ENCODE data around the gene CNDP1.

CNDP1 gene

DNA sequence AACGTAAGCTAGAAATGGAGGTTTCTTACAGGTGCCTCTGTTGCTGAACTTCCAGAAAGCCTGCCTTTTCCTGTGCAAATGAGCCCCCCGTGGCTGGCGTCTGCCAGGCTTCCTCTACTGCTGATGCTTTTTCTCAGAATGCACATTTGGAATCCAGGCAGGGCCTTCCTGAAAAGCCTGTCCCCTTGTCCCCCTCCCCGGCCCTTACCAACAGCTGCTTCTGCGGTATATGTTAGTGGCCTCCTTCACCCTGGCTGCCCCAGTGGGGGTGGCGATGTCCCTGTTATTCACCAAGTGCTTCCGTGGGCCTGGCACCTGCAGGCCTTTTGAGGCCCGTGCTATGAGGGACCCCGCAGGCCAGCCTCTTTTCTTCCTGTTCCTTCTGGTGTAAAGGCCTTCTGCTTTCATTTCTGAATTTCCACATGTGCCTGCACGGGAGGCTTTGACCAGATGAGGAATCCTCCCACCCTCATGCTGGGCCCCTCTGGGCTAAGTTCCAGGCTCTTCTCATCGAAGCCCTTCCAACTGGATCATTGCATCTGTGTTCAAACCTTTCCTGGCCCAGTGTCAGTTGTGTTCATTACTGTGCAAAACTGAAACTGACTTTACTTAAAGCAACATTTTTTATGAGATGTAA lies 27.7 kb upstream of the CNDP1 start:
- DNase-seq (ENCODE audit: low read depth): no peak

DNA sequence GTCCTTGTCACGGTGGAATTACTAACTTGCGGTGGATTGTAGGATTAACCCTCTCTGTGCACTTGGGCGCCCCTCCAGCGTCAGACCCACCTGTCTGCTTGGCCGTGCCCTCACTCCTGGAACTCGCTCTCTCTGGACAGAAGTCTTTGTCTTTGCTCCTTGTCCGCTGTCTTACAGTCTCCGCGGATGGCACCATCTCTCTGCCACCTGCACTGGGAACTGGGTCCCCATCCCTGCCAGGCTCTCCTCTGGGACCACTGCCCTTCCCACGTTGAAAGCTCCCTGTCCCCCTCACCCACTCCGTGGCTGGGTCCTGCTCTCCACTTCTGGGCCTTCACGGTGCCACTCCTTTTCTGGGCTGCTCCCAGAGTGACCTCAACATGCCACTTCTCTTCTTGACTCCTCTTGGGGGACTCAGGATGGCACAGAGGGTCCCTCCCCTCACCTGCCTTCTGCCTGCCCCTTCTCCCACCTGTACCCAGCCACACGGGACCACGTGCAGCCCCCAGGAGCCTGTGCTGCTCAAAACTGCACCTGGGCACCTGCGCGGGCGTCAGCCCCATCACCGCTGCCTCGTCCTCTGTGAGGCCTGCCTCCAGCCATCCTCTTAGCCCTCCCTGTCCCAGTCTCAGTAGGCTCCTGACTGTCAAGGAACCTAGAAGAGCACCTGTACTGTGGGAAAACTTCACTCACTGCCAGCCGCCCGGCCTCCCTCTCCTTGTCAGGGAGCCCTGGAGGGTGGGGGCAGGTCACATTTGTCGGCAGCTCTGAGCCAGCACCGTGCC lies 27.0 kb upstream of the CNDP1 start:
- DNase-seq (ENCODE audit: low read depth): no peak

DNA sequence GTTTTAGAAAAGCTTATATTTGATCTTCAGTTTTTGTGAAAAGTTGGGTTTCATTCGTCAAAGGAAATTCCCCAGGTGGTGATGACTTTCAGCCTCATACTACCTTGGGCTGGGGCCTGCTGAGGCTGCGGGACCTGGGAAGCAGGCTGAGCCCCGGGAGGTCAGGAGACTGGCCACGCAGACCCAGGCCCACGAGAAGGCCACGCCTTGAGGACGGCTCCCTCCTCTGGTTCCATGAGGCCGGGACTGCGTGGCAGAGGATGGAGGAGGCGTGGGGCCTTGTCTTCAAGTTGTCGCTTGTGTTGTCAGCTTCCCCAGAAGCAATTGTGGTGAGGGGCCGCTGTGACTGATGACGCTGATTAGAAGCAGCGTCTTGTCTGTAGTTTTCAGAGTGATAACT lies 26.4 kb upstream of the CNDP1 start:
- no peak for DNase-seq (ENCODE audit: low read depth)

DNA sequence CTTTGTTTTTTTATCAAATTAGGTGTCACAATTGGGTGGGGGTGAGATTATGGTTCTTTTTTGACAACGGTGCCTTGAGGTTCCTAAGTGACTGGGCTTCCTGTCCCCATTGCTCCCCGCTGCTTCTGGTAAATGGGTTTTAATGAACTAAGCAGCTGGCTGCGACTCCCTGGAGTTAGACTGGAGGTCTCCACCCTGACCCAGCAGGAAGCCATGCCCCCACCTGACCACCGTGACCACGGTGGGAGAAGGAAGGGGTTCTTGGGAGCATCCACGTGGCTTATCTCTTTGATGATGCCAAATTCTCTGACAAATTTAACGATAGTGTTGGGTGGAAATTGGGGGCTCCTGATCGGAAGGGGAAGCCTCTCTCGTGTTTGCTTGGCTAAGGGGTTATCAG lies 25.9 kb upstream of the CNDP1 start:
- DNase-seq (ENCODE audit: low read depth): no peak

DNA sequence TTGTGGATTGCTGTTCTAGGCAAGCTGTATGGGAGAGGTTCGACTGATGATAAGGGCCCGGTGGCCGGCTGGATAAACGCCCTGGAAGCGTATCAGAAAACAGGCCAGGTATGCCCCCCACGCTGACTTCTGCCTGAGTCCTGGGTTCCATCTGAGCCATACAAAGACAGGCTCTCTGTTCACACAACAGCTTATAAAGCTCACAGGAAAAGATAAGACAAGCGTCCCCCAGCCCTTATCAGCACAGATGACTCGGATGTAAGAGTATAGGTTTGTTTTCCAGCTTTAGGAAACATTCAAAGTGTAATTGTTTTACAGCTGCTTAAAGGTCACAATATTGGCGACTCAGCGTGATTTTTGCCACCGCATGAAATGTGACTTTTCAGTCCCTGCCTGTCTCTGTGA lies 25.5 kb upstream of the CNDP1 start:
- no peak for DNase-seq (ENCODE audit: low read depth)

DNA sequence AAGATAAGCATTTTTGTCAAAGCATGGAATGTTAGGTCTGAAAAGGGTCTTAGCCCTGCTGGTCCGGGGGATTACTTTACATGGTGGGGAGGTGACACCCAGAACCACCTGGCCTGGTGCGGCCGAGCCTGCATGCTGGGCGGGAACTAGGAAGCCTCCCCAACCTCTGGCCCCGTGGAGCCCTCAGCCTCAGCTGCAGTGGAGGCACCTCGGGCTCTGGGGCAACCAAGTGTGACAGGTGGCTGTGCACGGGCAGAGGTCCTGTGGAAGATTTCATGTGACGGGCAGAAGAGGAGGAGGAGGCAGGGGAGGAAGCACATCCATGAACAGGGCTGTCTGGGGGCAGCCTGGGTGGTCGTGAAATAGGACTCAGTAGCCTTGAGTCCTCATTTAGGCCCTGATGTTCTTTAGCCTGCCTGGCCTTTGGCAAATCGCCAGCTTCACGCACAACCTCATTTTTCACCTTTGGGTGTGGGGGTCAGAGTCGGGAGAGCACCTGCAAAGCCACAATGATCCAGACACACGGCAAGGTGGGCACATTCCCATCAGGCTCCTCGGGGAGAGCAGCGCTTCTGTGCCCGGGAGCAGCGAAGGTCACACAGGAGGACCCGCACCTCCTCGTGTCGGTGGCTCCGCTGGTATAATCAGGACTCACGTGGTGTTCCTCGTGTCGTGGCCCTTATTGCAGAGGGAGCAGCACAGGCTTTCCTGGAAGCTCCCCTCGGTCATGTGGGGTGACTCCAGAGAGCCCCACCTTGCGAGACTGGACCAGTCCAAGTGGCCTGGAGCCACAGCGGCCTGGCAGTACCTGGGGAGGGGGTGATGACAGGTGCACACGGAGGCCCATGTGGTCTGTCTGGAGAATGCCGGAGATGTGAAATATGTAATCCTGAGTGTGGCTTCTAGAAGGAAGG lies 24.2 kb upstream of the CNDP1 start:
- DNase-seq (ENCODE audit: low read depth): no peak

DNA sequence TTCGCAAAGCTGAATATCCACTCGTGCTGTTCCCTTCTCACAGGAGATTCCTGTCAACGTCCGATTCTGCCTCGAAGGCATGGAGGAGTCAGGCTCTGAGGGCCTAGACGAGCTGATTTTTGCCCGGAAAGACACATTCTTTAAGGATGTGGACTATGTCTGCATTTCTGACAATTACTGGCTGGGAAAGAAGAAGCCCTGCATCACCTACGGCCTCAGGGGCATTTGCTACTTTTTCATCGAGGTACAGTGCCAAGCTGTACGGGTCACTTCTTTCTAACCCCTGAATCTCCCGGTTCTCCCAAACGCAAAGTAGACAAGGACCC lies 23.6 kb upstream of the CNDP1 start:
- DNase-seq (ENCODE audit: low read depth): no peak

DNA sequence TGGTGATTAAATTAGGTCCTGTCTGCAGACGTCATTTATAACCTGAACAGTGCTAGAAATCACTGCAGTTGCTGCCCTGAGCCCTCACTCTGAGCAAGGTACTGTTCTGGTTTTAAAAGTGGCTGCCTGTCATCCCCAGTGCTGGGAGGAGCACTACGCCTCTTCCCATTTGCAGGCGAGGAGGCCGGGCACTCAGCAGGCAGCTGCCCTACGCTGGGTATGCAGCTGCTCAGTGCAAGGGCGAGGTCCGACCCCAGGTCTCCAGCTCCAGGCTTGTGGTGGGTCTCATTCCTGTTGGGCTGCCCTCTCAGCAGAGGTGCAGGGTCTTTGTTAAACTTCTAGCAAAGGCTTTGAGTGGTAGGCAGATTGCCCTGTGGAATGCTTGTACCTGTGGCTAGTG lies 22.5 kb upstream of the CNDP1 start:
- no peak for DNase-seq (ENCODE audit: low read depth)

DNA sequence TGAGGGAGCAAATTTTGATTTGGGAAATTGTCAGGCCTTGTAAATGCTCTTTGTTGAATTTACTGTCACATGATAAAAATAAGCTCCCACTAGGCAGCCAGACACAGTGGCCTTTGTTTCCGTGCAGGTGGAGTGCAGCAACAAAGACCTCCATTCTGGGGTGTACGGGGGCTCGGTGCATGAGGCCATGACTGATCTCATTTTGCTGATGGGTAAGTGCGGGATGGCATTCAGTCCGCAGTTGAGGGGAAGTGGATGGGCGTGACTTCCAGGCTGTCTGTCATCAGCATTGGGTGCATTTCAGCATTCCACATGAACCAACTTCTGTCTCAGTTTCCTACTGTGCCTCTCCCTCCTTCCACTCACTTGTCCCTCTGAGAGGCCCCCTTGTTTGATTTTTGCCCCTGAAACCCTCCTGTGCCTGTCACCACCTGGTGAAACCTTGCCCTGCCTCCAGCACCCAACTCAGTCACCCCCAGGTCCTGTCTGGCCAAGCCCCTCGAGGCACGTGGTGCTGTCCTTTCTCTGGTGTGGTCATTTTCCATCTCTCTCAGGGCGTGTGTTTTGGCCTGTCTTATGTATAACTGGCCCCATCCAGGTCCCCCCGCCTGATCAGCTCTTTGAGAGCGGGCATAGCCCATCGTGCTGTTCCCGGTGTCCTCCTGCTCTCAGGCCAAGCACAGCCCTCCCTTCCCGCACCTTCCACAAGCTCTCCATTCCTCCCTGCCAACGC lies 21.8 kb upstream of the CNDP1 start:
- DNase-seq (ENCODE audit: low read depth): no peak

DNA sequence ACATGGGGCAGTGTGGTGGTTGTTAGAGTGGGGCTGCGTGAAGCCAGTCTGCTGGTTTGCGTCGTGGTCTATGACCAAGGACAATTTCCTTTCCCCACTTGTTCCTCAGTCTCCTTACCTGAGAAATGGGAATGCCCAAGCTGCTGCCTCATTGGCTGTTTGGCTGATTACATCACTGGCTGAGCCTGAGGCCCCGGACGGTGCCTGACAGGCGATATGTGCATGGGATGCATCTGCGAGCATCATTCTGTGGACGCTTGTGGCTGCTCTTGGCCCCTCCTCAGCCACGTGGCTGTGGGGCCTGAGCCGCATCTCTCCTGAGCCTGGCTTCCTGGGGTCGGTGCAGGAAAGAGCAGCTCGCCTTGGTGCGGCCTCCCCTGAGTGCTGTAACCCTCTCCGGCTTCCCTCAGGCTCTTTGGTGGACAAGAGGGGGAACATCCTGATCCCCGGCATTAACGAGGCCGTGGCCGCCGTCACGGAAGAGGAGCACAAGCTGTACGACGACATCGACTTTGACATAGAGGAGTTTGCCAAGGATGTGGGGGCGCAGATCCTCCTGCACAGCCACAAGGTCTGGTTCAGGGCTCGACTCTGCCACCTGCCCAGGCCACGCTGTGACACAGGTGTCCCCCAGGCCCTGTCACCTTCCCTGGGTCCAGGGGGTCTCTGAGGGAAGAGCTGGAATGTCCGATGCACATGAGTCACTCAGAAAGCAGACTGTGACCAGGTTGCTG lies 21.0 kb upstream of the CNDP1 start:
- DNase-seq (ENCODE audit: low read depth): no peak

DNA sequence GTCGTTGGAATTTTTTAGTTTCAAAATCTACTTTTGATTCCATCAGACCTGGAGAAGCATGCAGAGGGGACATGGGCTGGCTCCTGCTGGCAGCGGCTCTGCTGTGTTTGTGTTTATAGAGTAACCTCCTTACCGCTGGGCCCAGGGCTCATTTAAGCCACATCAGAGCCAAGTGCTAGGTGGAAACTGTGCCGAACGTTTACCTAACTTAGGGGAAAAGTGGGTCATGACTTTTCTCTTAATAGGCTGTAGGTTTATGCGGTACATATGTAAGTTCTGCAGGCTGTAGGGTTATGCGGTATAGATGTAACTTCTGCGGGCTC lies 20.5 kb upstream of the CNDP1 start:
- DNase-seq (ENCODE audit: low read depth): no peak

DNA sequence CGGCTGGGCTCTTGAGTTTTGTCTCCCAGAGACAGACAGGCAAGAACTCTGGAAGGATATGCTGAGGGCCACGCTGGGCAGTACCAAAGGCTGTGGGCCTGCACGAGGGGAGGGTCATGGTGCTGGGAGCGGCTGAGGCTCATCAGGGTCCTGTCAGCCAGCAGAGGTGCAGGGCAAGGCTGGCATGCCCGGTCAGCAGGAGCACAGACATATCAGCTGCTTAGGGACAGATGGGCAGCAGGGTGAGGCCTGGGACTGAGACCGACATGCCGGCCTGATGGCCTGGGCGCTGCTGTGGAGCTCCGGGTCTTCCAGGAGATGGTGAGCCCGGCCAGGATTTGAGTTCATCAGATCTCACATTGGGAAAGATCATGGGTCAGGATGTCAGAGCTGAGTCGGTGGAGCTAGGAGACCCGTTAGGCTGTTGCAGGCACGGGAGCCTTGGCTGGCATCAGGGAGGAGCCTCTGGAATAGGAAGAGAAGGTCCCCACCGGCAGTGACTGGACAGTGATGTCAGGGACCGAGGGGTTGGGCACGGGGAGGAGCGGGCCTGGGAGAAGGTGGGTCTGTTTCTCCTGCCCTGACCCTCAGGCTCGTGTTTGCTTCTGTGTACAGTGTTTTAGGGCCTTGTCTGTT lies 19.3 kb upstream of the CNDP1 start:
- DNase-seq (ENCODE audit: low read depth): no peak

DNA sequence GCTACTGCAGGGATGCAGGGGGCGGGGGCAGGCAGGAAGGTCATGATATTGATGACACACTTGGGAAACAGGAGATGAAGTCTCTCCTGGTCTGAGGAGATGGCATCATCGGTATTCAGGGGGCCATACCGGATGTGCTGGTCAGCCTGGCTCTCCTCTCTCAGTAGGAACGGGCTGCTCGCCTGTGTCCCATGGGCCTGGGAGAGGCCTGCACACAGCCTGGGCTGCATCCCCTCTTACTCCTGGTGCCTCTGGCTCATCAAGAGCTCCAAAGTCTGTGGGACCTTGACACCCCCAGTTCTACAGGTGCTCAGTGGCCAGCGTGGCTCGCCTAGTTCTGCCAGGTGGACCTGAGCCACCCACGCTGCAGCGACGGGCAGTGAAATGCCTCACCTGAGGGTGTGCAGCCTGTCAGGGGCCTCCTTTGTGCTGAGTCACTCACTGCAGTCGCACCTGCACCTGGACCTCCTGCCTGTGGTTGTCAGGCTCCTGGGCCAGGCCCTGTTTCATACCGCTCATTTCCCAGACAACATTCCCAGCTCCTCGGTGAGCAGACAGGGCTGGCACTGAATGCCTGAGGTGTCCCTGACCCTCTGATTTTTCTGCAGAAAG lies 18.6 kb upstream of the CNDP1 start:
- no peak for DNase-seq (ENCODE audit: low read depth)

DNA sequence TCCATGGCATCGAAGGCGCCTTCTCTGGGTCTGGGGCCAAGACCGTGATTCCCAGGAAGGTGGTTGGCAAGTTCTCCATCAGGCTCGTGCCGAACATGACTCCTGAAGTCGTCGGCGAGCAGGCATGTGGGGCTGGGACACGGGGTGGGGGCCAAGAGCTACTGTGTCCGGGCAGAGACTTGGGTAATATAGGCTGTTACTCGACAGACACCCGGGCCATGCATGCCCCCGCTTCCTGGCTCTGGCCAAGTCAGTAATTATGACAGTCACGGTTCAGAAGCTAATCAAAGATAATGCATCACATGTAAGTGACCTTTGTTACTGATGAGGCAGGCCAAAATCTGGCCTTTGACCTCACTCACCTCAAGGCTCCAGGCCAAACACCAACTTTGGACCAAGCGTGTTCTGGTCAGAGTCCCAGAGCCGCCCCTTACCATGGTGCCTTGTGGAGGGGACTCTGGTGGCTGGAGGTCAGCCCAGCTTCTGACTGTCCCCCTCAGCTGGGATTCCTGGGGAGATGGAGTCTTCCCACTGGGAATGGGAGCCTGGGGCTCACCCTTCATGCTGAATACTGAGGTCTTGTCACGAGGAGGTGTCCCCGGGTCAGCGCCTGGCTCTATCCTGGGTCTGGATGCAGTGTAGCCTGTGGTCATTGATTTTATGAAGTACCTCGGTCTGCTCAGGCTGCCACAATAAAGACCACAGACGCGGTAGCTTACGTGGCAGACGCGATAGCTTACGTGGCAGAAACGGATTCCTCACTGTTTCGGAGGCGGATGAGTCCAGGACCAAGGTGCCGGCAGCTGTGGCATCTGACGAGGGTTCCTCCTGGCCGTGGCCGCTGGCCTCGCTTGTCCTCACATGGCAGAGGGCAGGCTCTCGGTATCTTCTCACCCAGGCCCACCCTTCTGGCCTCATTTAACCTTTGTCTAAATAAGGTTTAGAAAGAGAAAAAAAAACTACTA lies 17.7 kb upstream of the CNDP1 start:
- DNase-seq (ENCODE audit: low read depth): no peak

DNA sequence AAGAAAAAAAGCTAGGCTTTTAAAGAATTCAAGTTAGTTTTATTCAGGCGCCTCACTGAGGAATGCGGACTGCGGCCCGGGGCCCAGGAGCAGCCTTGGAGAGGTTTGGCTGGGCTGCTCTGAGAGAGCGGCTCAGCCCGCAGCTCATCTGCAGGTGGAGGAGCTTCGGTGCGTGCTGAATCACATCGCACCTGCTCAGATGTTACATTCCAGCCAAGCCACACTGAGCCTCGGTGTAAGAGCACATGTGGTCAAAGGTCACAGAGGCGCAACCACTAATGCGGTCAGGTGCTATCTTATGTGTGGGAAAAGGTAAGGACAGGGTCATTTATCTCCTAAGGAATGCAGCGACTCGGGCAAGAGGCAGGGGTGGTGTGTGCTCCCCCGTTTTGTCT lies 17.1 kb upstream of the CNDP1 start:
- no peak for DNase-seq (ENCODE audit: low read depth)

DNA sequence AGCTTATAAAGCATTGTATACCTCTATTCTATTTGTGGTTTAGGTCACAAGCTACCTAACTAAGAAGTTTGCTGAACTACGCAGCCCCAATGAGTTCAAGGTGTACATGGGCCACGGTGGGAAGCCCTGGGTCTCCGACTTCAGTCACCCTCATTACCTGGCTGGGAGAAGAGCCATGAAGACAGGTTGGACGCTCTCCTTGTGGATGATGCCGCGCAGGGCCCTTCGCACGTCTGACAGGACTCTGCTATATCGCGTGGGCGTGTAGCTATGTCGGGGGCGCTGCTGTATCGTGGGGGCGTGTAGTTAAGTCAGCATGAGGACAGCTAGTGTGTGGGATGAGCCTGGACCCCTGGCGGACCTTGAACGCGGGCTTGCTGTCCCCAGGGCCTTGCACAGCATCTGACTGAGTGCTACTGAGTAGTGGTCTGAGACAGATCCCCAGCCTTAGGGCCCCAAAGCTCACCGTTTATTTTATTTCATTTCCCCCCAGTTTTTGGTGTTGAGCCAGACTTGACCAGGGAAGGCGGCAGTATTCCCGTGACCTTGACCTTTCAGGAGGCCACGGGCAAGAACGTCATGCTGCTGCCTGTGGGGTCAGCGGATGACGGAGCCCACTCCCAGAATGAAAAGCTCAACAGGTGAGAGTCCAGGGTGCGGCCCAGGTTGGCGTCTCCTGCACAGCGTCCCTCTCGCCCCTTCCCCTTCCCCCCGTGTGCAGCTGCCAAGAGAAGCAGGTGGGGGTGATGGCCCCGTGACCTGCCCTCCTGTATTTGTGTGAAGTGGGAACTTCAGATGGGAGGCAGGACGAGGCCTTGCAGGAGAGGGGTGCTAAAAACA lies 15.6 kb upstream of the CNDP1 start:
- no peak for DNase-seq (ENCODE audit: low read depth)

DNA sequence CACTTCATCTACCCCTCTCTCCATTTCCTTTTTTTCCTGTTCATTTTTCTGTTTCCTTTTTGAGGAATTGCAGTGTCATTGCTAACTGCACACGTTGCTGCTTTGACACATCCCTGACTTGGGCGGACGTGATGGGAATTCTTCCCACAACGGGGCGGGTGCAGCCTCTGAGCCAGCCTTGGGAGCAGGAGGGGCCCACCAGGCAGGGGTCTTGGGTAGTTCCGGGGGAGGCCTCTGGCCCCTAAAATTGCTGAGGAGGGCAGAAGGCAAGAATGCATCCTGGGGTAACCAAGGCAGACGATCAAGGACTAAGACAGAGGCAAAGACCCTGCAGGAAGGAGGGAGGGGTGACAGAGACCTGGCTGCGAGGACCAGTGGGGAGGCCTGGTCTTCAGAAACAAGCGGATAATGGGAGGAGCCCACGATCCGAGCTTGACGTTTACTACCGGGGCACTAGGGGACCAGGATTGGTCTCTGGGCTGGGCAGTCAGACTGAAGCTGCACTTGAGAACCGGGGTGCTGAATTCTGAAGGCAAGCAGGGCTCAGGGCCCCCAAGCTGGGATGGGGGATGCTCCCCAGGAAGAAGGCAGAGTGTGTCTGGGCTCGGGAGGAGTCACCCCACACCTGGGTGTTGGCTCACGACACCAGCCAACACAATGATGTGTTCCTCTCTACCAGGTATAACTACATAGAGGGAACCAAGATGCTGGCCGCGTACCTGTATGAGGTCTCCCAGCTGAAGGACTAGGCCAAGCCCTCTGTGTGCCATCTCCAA lies 14.8 kb upstream of the CNDP1 start:
- no peak for DNase-seq (ENCODE audit: low read depth)

Data from activated T-cell treated with anti-CD3 and anti-CD28 coated beads for 24 hours (primary cell).